Activated T-helper 2 cell treated with anti-CD3 and anti-CD28 coated beads, Interferon-gamma antibody, Interleukin-2, Interleukin-4, amounts not matched to agents 10 μg/mL and 5 μg/mL and 100 μg/mL, durations not matched to agents 14 hours and 24 hours and 36 hours (primary cell): ENCODE measurements around the gene TMEM107. TPM values are rescaled to one million over a fixed set of nuclear protein-coding genes. Genes with fewer than 3 reads are reported as not detected.
A peak's percentile ranks its signal among the peaks of the same experiment; 100 is the strongest.
"Not testable (repeated sequence)": the region's sequence is repeated elsewhere in the genome, so short reads cannot be mapped to it uniquely, and the experiment has no call there.

Experiments used
- DNase-seq: peaks from one replicate; pipeline ENCODE4 v3.0.0; 2021; ENCODE audit warnings: low spot score
- H3K27ac Mint-ChIP-seq: one replicate; pipeline ENCODE4 v1.8.0; 2021; ENCODE audit warnings: mixed read lengths
- H3K27me3 Mint-ChIP-seq: one replicate; pipeline ENCODE4 v1.8.0; 2021; ENCODE audit warnings: low read depth, mixed read lengths
- H3K36me3 Mint-ChIP-seq: one replicate; pipeline ENCODE4 v1.8.0; 2021; ENCODE audit warnings: low read depth, mixed read lengths
- H3K4me1 Mint-ChIP-seq: one replicate; pipeline ENCODE4 v1.8.0; 2021; ENCODE audit warnings: low read depth, mixed read lengths
- H3K4me3 Mint-ChIP-seq: one replicate; pipeline ENCODE4 v1.8.0; 2021; ENCODE audit warnings: low read depth, mild to moderate bottlenecking, moderate library complexity, mixed read lengths
- H3K9me3 Mint-ChIP-seq: one replicate; pipeline ENCODE4 v1.8.0; 2021; ENCODE audit warnings: mixed read lengths
- intact Hi-C: fragments of 100-400 bp; cut with micrococcal nuclease; formaldehyde crosslinking; loops from one replicate; pipeline ENCODE4 v1.15.1; 2023
- total RNA-seq: library from RNA; stranded (reverse); gene quantifications from 2 replicates; pipeline ENCODE4 v1.2.3, GENCODE V29; 2022

TMEM107 gene
- total RNA-seq, 1 donor from 2014 or later, result 25.0 TPM

- peaks cover 6% of the 10 kb centered on the region for H3K27me3 Mint-ChIP-seq
- H3K36me3 Mint-ChIP-seq, result no peaks in the 10 kb centered on the region
- peaks cover 16% of the 10 kb centered on the region for H3K4me1 Mint-ChIP-seq
- H3K4me3 Mint-ChIP-seq, result no peak overlapping the region
- peak; percentile 91 for DNase-seq
- intact Hi-C loops, result loop anchor here (1.0 kb wide), 9 partner anchors 14 to 67 kb away; partner anchors contain the start of genes CTC1 and HES7
- H3K27ac Mint-ChIP-seq, result no peak overlapping the region
- no peaks in the 10 kb centered on the region for H3K9me3 Mint-ChIP-seq
Measured at GRCh38 chr17:8186787-8187516, 10.8 kb upstream of the TMEM107 start.

- intact Hi-C loops, result no loop called here
- Mint-ChIP-seq H3K36me3 (no peaks in the 10 kb centered on the region), H3K9me3 (no peaks in the 10 kb centered on the region), H3K27ac (no peak overlapping the region), H3K4me3 (no peak overlapping the region), H3K4me1 (peaks cover 17% of the 10 kb centered on the region), H3K27me3 (peaks cover 7% of the 10 kb centered on the region)
- no peak for DNase-seq
Measured at GRCh38 chr17:8186446-8186786, 10.2 kb upstream of the TMEM107 start.

GRCh38 chr17:8185582-8186445, 9.6 kb upstream of the TMEM107 start:
- Mint-ChIP-seq H3K27me3 (peaks cover 8% of the 10 kb centered on the region), H3K9me3 (no peaks in the 10 kb centered on the region), H3K36me3 (no peaks in the 10 kb centered on the region), H3K4me3 (no peak overlapping the region), H3K27ac (peak overlapping the region; percentile 30), H3K4me1 (peaks cover 14% of the 10 kb centered on the region)
- intact Hi-C loops, result no loop called here
- DNase-seq, result peak; percentile 78

GRCh38 chr17:8176998-8177731, 985 bp upstream of the TMEM107 start:
- Mint-ChIP-seq H3K4me3 (peak overlapping the region; percentile 95), H3K27ac (no peak overlapping the region), H3K36me3 (no peaks in the 10 kb centered on the region), H3K9me3 (no peaks in the 10 kb centered on the region), H3K4me1 (peaks cover 41% of the 10 kb centered on the region), H3K27me3 (peaks cover 5% of the 10 kb centered on the region)
- intact Hi-C loops, result no loop called here
- no peak for DNase-seq

GRCh38 chr17:8175795-8176196, 384 bp downstream of the TMEM107 start:
- DNase-seq, result no peak
- H3K9me3 Mint-ChIP-seq, result no peaks in the 10 kb centered on the region
- no peaks in the 10 kb centered on the region for H3K27me3 Mint-ChIP-seq
- H3K36me3 Mint-ChIP-seq, result no peaks in the 10 kb centered on the region
- H3K27ac Mint-ChIP-seq, result peak overlapping the region; percentile 91
- H3K4me3 Mint-ChIP-seq, result peak overlapping the region; percentile 95
- peaks cover 38% of the 10 kb centered on the region for H3K4me1 Mint-ChIP-seq
- intact Hi-C loops, result no loop called here

- Mint-ChIP-seq H3K4me1 (peaks cover 38% of the 10 kb centered on the region), H3K27ac (peak overlapping the region; percentile 100), H3K4me3 (peak overlapping the region; percentile 86), H3K27me3 (no peaks in the 10 kb centered on the region), H3K9me3 (no peaks in the 10 kb centered on the region), H3K36me3 (no peaks in the 10 kb centered on the region)
- DNase-seq, result no peak
- intact Hi-C loops, result loop anchor here (1.0 to 5.0 kb wide), 4 partner anchors 10 to 52 kb away; partner anchors contain the start of gene HES7
Measured at GRCh38 chr17:8173871-8174322, 2.3 kb downstream of the TMEM107 start.

- Mint-ChIP-seq H3K4me1 (peaks cover 40% of the 10 kb centered on the region), H3K4me3 (peak overlapping the region; percentile 86), H3K27ac (peak overlapping the region; percentile 100), H3K9me3 (no peaks in the 10 kb centered on the region), H3K27me3 (no peaks in the 10 kb centered on the region), H3K36me3 (no peaks in the 10 kb centered on the region)
- peak; percentile 79 for DNase-seq
- intact Hi-C loops, result loop anchor here (1.0 to 5.0 kb wide), 4 partner anchors 9 to 51 kb away; partner anchors contain the start of gene HES7
Measured at GRCh38 chr17:8173056-8173870, 2.9 kb downstream of the TMEM107 start.

- H3K4me1 Mint-ChIP-seq, result peaks cover 26% of the 10 kb centered on the region
- intact Hi-C loops, result loop anchor here (5.0 kb wide), 1 partner anchor 48 kb away; the partner anchor contains the start of gene HES7
- not testable (repeated sequence) for H3K36me3 Mint-ChIP-seq, H3K4me3 Mint-ChIP-seq, DNase-seq, H3K27ac Mint-ChIP-seq, H3K27me3 Mint-ChIP-seq, H3K9me3 Mint-ChIP-seq
Measured at GRCh38 chr17:8170186-8170585, 6.0 kb downstream of the TMEM107 start.

GRCh38 chr17:8167526-8167925, 8.7 kb downstream of the TMEM107 start:
- Mint-ChIP-seq H3K36me3 (no peaks in the 10 kb centered on the region), H3K9me3 (no peaks in the 10 kb centered on the region), H3K4me3 (no peak overlapping the region), H3K4me1 (peaks cover 29% of the 10 kb centered on the region), H3K27ac (no peak overlapping the region), H3K27me3 (no peaks in the 10 kb centered on the region)
- intact Hi-C loops, result no loop called here
- DNase-seq, result no peak

- Mint-ChIP-seq H3K9me3 (no peaks in the 10 kb centered on the region), H3K27ac (no peak overlapping the region)
Measured at GRCh38 chr17:8166731-8167130, 9.4 kb downstream of the TMEM107 start.

GRCh38 chr17:8164815-8165131, 11.4 kb downstream of the TMEM107 start:
- no peak for DNase-seq
- Mint-ChIP-seq H3K36me3 (peaks cover 22% of the 10 kb centered on the region), H3K9me3 (no peaks in the 10 kb centered on the region), H3K27ac (peak overlapping the region; percentile 99), H3K4me3 (peak overlapping the region; percentile 85), H3K27me3 (no peaks in the 10 kb centered on the region), H3K4me1 (peaks cover 45% of the 10 kb centered on the region)
- intact Hi-C loops, result loop anchor here (1.0 kb wide), 1 partner anchor 9 kb away; no protein-coding TSS in a partner anchor

More at GRCh38 chr17:8166731-8167130, 9.4 kb downstream of the TMEM107 start:
- H3K36me3 Mint-ChIP-seq, result peaks cover 2% of the 10 kb centered on the region
- no peaks in the 10 kb centered on the region for H3K27me3 Mint-ChIP-seq
- intact Hi-C loops, result no loop called here
- H3K4me3 Mint-ChIP-seq, result no peak overlapping the region
- H3K4me1 Mint-ChIP-seq, result peaks cover 28% of the 10 kb centered on the region
- no peak for DNase-seq
